ENCODE data around the gene PNRC2. TPM values are rescaled to one million over a fixed set of nuclear protein-coding genes. Genes with fewer than 3 reads are reported as not detected.

PNRC2 gene
- total and polyA plus RNA-seq, 9 donors, result 82.9 to 131 (median 109) TPM

GRCh38 chr1:23964235-23964668 lies 4.6 kb downstream of the PNRC2 start:
- Histone ChIP-seq H3K36me3 (ENCODE audit: control insufficient read depth, insufficient read depth, low read length) (peaks cover 14% of the 10 kb centered on the region), H3K9me3 (replicated peaks; ENCODE audit: control insufficient read depth, low read depth, low read length) (no peaks in the 10 kb centered on the region), H3K4me3 (ENCODE audit: low read length) (no peak overlapping the region), H3K4me1 (ENCODE audit: control insufficient read depth, insufficient read depth, low read length) (peaks cover 2% of the 10 kb centered on the region), H3K27me3 (ENCODE audit: control insufficient read depth, insufficient read depth, low read length) (no peaks in the 10 kb centered on the region), H3K27ac (ENCODE audit: low read length) (peak overlapping the region; percentile 10)
- no peak for DNase-seq
- WGBS (ENCODE audit: insufficient coverage), result 81% methylated on average over 2 of the region's 3 CpGs

- H3K27me3 ChIP-seq (ENCODE audit: control insufficient read depth, insufficient read depth, low read length), result no peaks in the 10 kb centered on the region
- H3K36me3 ChIP-seq (ENCODE audit: control insufficient read depth, insufficient read depth, low read length), result peaks cover 16% of the 10 kb centered on the region
- no CpG with 5 or more reads among the region's 5 CpGs for WGBS (ENCODE audit: insufficient coverage)
- H3K4me3 ChIP-seq (ENCODE audit: low read length), result no peak overlapping the region
- peak overlapping the region; percentile 5 for H3K27ac ChIP-seq (ENCODE audit: low read length)
- H3K4me1 ChIP-seq (ENCODE audit: control insufficient read depth, insufficient read depth, low read length), result peaks cover 2% of the 10 kb centered on the region
- H3K9me3 ChIP-seq (replicated peaks; ENCODE audit: control insufficient read depth, low read depth, low read length), result no peaks in the 10 kb centered on the region
- no peak for DNase-seq
Measured at GRCh38 chr1:23964790-23965740, 5.4 kb downstream of the PNRC2 start.

DNA sequence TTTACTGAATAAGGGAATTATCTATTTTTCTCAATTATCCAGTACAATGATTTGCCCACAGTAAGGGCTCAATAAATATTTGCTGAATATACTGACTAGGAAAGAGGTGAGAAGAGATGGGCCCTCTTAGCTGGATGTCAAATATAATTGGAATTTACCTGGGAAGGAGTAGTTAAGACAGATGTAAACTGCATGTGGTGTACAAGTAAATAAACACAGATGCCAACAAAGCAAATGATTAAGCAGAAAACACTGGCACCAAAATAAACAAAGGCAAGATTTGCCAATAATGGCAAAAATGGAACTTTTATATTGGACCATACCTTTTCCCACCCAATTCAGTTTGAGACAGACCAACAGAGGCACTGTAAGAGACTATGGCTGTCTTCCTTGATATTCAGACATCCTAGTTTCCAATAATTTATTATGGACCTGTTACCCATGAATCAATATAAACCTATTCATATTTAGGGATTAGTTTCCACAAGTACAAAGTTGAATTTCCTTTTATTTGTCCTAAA lies 7.4 kb downstream of the PNRC2 start:
- Histone ChIP-seq H3K27me3 (ENCODE audit: control insufficient read depth, insufficient read depth, low read length) (no peaks in the 10 kb centered on the region), H3K36me3 (ENCODE audit: control insufficient read depth, insufficient read depth, low read length) (peaks cover 19% of the 10 kb centered on the region), H3K9me3 (replicated peaks; ENCODE audit: control insufficient read depth, low read depth, low read length) (no peaks in the 10 kb centered on the region), H3K4me3 (ENCODE audit: low read length) (no peak overlapping the region), H3K4me1 (ENCODE audit: control insufficient read depth, insufficient read depth, low read length) (no peaks in the 10 kb centered on the region), H3K27ac (ENCODE audit: low read length) (no peak overlapping the region)
- no peak for DNase-seq

GRCh38 chr1:23967871-23968270 lies 8.2 kb downstream of the PNRC2 start:
- Histone ChIP-seq H3K27ac (ENCODE audit: low read length) (no peak overlapping the region), H3K4me3 (ENCODE audit: low read length) (no peak overlapping the region), H3K4me1 (ENCODE audit: control insufficient read depth, insufficient read depth, low read length) (no peaks in the 10 kb centered on the region), H3K9me3 (replicated peaks; ENCODE audit: control insufficient read depth, low read depth, low read length) (no peaks in the 10 kb centered on the region), H3K27me3 (ENCODE audit: control insufficient read depth, insufficient read depth, low read length) (no peaks in the 10 kb centered on the region), H3K36me3 (ENCODE audit: control insufficient read depth, insufficient read depth, low read length) (peaks cover 25% of the 10 kb centered on the region)
- no peak for DNase-seq
- WGBS (ENCODE audit: insufficient coverage), result no CpG with 5 or more reads among the region's 2 CpGs

DNA sequence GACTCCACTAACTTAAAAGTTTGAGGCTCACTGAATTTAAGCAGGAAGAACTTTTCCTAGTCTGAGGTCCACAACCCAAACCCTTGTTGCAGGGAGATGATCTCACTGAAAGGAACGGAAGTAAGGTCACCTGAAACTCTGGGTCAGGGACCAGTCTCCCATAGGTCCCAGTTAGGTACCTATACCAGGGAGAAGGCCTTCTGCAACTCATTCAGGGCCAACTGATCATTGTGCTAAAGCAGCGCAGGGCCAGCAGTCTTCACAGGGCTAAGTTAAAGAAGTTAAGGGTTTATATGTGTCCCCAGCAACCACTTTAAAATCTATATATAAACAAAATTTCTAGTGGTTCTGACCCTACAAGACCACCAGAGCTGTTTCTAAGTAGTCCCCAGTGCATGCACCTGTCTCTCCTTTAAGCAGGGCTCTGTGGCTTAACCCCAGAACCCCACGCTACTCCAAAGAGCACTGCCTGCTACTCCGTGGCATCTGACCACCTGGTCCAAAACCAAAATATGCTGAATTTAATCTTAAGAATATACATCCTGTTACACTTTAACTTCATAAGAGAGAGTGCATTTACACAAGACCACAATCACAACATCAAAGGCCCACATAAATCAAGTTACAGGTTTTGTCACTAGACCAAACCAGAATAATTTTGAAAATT lies 17.7 kb downstream of the PNRC2 start:
- Histone ChIP-seq H3K4me3 (ENCODE audit: low read length) (no peak overlapping the region), H3K4me1 (ENCODE audit: control insufficient read depth, insufficient read depth, low read length) (peaks cover 11% of the 10 kb centered on the region), H3K36me3 (ENCODE audit: control insufficient read depth, insufficient read depth, low read length) (peaks cover 30% of the 10 kb centered on the region), H3K9me3 (replicated peaks; ENCODE audit: control insufficient read depth, low read depth, low read length) (no peaks in the 10 kb centered on the region), H3K27ac (ENCODE audit: low read length) (no peak overlapping the region), H3K27me3 (ENCODE audit: control insufficient read depth, insufficient read depth, low read length) (no peaks in the 10 kb centered on the region)
- 46% methylated on average over 2 of the region's 4 CpGs for WGBS (ENCODE audit: insufficient coverage)
- DNase-seq, result no peak

- Histone ChIP-seq H3K4me1 (ENCODE audit: control insufficient read depth, insufficient read depth, low read length) (peaks cover 11% of the 10 kb centered on the region), H3K27ac (ENCODE audit: low read length) (no peak overlapping the region), H3K4me3 (ENCODE audit: low read length) (no peak overlapping the region), H3K27me3 (ENCODE audit: control insufficient read depth, insufficient read depth, low read length) (no peaks in the 10 kb centered on the region), H3K9me3 (replicated peaks; ENCODE audit: control insufficient read depth, low read depth, low read length) (no peaks in the 10 kb centered on the region), H3K36me3 (ENCODE audit: control insufficient read depth, insufficient read depth, low read length) (peaks cover 28% of the 10 kb centered on the region)
- no CpG with 5 or more reads among the region's 1 CpG for WGBS (ENCODE audit: insufficient coverage)
- DNase-seq, result no peak
Measured at GRCh38 chr1:23977854-23978191, 18.2 kb downstream of the PNRC2 start.

DNA sequence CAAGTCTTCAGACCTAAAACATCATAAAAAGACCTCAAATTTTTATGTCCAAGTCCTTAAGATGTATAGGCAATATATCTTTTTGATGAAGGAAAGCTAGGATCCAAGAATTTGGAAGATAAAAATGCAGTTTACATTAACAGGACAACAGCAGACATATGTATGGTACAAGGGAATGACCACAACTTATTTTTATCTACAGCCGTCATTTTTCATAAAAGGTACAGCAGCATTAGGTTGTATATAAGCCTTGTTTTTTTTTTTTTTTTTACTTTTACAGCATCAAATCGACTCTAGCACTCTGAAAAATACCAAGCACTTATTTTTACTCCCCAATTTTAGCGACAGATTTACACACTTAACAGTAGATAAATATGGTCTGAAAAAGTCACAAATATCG lies 19.2 kb downstream of the PNRC2 start:
- Histone ChIP-seq H3K4me3 (ENCODE audit: low read length) (peak overlapping the region; percentile 90), H3K9me3 (replicated peaks; ENCODE audit: control insufficient read depth, low read depth, low read length) (no peaks in the 10 kb centered on the region), H3K27me3 (ENCODE audit: control insufficient read depth, insufficient read depth, low read length) (no peaks in the 10 kb centered on the region), H3K36me3 (ENCODE audit: control insufficient read depth, insufficient read depth, low read length) (peaks cover 23% of the 10 kb centered on the region), H3K27ac (ENCODE audit: low read length) (peak overlapping the region; percentile 99), H3K4me1 (ENCODE audit: control insufficient read depth, insufficient read depth, low read length) (peaks cover 11% of the 10 kb centered on the region)
- no CpG with 5 or more reads among the region's 4 CpGs for WGBS (ENCODE audit: insufficient coverage)
- DNase-seq, result no peak

GRCh38 chr1:23979387-23979880 lies 19.8 kb downstream of the PNRC2 start:
- Histone ChIP-seq H3K9me3 (replicated peaks; ENCODE audit: control insufficient read depth, low read depth, low read length) (no peaks in the 10 kb centered on the region), H3K4me3 (ENCODE audit: low read length) (peak overlapping the region; percentile 90), H3K27me3 (ENCODE audit: control insufficient read depth, insufficient read depth, low read length) (no peaks in the 10 kb centered on the region), H3K4me1 (ENCODE audit: control insufficient read depth, insufficient read depth, low read length) (peaks cover 11% of the 10 kb centered on the region), H3K27ac (ENCODE audit: low read length) (peak overlapping the region; percentile 99), H3K36me3 (ENCODE audit: control insufficient read depth, insufficient read depth, low read length) (peaks cover 17% of the 10 kb centered on the region)
- WGBS (ENCODE audit: insufficient coverage), result under 1% methylated on average over 7 of the region's 13 CpGs
- peak; percentile 85 for DNase-seq

GRCh38 chr1:23979881-23980727 lies 20.5 kb downstream of the PNRC2 start, which contains the start of gene SRSF10:
Gene SRSF10 (minus strand): TSS chr1:23980327. CDS start chr1:23980255, 72 bp downstream.
- under 1% methylated on average over 76 of the region's 84 CpGs for WGBS (ENCODE audit: insufficient coverage)
- peaks cover 16% of the 10 kb centered on the region for H3K4me1 ChIP-seq (ENCODE audit: control insufficient read depth, insufficient read depth, low read length)

More at GRCh38 chr1:23979881-23980727, 20.5 kb downstream of the PNRC2 start, which contains the start of gene SRSF10:
- Histone ChIP-seq H3K27ac (ENCODE audit: low read length) (peak within 1 kb of the TSS; percentile 99), H3K36me3 (ENCODE audit: control insufficient read depth, insufficient read depth, low read length) (peaks cover 15% of the 10 kb centered on the region), H3K4me3 (ENCODE audit: low read length) (peak within 1 kb of the TSS; percentile 90), H3K9me3 (replicated peaks; ENCODE audit: control insufficient read depth, low read depth, low read length) (no peaks in the 10 kb centered on the region), H3K27me3 (ENCODE audit: control insufficient read depth, insufficient read depth, low read length) (no peaks in the 10 kb centered on the region)
- peak; percentile 99 for DNase-seq
